HG03196 (cell line): Measurements from ENCODE around the gene BANF2.

Source experiments
- ATAC-seq: cut with Tn5 transposase; IDR thresholded peaks from one replicate; pipeline ENCODE4 v1.9.1; 2021; ENCODE audit not compliant: unreplicated experiment

The BANF2 gene

DNA sequence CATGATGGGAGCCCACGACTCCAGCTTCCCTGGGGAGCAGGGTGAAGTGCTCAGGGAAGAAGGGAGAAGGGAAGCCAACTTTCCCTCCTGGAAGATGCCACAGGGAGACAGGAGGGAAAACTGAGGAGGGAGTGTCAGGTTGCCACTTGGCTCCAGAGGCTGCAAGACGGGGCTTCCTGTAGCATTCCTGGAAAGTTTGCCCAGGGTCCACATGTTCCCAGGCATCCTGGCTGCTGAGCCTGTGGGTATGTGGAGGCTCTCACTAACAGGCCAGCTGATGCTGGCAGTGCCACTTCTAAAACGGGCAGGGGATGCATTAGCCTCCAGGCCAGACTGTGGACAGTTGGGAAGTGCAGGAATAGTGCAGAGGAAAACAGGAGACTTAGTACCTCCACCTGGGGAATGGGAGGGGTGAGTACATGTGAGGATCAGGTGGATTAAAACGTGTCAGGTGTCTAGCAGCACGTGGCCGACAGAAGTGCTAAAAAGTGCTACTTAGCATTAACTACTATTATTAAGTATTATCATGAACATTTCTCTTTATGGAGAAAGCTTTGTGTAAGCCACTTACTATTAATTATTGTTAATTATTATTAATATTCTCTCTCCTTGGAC lies 33.2 kb downstream of the BANF2 start:
- ATAC-seq, result no peak

- no peak for ATAC-seq
Measured at GRCh38 chr20:17733767-17734304, 34.1 kb downstream of the BANF2 start.

- ATAC-seq, result no peak
Measured at GRCh38 chr20:17734374-17734773, 34.6 kb downstream of the BANF2 start.

GRCh38 chr20:17735206-17735804 lies 35.5 kb downstream of the BANF2 start:
- no peak for ATAC-seq

GRCh38 chr20:17735959-17736621 lies 36.3 kb downstream of the BANF2 start:
- no peak for ATAC-seq

- ATAC-seq, result no peak
Measured at GRCh38 chr20:17738154-17738553, 38.4 kb downstream of the BANF2 start.

- ATAC-seq, result no peak
Measured at GRCh38 chr20:17741220-17741619, 41.5 kb downstream of the BANF2 start.

- no peak for ATAC-seq
Measured at GRCh38 chr20:17742731-17743130, 43.0 kb downstream of the BANF2 start.

DNA sequence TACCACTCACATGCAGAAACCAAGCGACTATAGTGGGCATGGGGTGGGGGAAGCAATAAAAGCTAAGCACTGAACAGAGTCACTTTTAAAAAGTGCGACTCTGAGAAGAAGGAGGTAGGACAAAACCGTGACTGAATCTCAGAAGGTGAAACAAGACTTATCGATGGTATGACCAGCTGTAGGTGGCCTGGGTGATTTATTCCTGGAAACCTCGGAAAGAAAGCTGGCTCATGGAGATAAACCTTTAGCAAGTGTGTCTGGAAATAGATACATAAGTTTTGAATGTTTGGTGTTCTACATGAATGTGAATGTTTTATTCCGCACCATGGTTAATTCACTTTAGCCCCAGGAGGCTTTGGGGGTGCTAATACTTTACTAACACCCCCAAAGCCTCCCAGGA lies 43.9 kb downstream of the BANF2 start:
- ATAC-seq, result no peak

DNA sequence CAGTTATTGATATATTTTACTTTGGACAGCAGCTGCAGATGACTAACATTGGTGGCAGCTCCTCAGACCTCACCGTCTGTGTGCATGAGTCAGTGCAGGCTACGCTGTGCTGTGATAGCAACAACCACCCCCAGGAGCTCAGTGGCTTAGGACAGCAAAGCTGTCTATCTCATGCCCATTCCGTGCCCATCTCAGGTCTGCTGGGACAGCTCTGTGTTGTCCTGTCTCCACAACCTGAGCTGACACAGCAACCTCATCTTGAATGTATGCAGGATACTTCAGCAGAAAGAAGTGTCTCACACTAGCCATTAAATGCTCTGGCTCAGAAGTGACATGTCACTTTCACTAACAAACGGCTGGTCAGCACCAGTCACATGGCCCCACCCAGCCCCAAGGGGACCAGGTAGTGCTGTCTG lies 47.7 kb downstream of the BANF2 start:
- no peak for ATAC-seq

DNA sequence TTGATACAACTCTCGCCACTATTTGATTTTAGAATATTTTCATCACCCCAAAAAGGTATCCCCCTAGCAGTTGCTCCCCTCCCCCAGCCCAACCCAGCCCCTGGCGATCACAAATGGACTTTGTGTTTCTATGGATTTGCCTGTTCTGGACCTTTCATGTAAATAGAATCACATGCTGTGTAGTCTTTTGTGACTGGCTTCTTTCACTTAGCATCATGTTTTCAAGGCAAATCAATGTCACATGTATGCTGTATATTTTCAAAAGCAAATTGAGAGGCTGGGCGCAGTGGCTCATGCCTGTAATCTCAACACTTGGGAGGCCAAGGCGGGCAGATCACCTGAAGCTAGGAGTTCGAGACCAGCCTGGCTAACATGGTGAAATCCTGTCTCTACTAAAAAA lies 48.5 kb downstream of the BANF2 start:
- ATAC-seq, result no peak

DNA sequence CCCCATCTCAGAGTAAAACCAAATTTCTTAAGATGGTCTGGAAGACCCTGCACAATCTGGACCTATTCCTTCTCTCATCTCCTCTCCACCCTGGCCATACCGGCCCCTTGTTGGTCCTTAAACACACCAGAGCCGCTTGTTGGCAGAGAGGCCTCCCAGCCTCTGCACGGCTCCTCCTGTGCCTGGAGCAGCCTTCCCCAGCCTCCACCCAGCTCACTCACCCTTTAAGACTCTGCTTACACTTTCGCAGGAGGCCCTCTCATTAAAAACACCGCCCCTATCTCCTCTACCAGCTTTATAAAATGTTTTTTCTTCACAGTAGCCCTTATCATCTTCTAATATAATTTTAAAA lies 49.8 kb downstream of the BANF2 start:
- no peak for ATAC-seq

- ATAC-seq, result no peak
Measured at GRCh38 chr20:17749978-17750721, 50.4 kb downstream of the BANF2 start.

- ATAC-seq, result no peak
Measured at GRCh38 chr20:17750722-17751045, 50.9 kb downstream of the BANF2 start.

DNA sequence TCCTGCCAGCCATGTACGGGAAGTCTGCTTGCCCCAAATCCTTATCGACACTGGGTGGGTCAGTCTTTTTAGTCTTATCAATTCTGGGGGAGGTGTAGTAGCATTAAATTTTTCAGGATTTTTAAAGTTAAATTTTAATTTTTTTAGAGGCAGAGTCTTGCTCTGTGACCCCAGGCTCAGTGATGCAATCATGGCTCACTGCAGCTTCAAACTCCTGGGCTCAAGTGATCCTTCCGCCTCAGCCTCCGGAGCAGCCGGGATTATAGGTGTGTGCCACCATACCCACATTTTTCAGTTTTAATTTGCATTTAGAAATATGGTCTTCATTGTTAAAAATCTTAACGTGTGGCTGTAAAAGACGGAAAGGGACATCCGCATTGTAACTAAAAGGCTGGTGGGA lies 51.9 kb downstream of the BANF2 start:
- ATAC-seq, result no peak

GRCh38 chr20:17752459-17752858 lies 52.7 kb downstream of the BANF2 start:
- ATAC-seq, result no peak

DNA sequence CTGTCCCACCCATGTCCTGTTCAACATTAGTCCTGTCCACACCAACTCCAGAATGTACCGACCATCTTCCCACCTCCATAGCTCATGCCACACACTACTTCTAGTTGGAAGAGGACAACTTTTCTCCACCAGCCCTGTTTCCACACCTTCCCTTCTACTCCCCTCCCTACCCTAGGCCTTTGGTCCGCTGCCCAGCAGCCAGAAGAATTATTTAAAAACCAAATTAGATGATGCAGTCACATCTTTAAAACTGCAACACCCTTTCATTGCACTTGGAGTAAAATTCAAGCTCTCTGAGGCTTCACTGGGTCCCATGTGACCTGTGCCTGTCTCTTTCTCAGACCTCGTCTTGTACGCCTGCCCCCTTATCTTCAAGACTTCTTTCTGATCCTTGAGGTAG lies 53.8 kb downstream of the BANF2 start:
- no peak for ATAC-seq

DNA sequence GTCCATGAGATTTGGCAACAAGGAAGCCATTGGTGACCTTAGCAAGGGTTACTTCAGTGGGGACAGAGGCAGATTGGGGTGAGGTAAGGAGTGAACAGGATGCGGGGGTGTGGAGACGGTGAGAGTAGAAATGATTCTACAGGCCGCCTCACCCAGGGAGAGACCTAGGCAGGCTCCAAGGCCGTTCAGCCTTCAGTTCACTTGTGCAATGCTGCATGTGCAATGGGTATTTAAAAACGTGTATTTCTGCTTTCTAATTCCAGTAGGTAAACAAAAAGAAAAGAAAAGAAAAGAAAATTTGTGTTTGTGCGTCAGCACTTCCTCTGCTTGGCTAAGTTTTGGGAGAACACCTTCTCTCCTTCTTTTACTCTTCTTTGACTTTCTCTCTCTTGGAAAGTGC lies 56.8 kb downstream of the BANF2 start:
- ATAC-seq, result no peak

DNA sequence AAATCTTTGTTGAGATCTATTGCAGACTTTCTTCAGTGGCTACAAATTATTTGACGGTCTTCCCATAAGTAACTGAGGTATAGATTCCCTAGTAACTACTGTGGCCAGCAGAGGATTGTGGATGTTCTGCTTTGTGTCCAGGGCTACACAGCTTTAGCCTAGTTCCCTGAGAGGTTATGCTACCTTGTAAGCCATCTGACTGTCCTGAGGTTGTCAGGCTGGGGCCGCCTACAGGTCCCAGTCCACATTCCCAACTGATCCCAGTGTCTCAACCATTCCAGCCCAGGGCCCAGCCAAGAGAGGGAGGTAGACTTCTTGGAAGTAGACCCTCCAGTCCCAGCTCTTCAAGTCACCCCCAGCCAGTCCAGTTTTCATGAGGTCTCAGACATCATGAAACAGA lies 57.7 kb downstream of the BANF2 start:
- no peak for ATAC-seq

DNA sequence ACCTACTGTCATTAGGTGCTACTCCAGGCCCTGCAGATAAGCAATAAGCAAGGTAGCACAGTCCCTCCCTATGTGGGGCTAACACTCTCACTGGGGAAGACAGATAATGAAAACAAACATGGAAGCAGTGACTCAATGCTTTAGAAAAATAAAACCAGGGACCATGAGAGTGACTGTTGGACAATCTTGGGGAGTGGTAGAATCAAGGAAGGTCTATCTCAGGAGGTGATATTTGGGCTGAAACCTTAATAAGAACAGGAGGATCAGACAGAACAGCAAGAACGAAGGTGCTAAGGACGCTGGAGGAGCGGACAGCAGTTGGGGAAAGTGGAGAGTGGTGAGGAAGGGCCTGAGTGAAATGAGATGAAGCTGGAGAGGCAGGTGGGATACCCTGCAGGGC lies 58.2 kb downstream of the BANF2 start:
- no peak for ATAC-seq

DNA sequence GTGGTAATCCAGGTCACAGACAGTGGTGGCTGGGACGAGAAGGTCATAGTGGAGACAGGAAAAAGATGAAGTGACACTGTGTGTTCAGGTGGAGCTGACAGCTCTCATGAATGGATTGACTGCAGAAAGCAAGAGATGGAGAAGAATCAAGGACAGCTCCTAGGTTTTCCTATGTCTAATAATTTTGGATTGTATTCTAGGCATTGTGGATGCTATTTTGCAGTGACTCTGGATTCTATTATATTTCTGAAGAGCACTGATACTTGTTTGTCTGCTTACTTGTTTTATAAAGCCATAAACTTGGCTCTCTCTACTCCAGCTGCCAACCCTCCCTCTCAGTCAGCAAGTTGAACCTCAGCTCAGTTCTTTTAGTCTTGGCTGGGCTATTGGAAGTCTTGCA lies 58.7 kb downstream of the BANF2 start:
- ATAC-seq, result no peak

DNA sequence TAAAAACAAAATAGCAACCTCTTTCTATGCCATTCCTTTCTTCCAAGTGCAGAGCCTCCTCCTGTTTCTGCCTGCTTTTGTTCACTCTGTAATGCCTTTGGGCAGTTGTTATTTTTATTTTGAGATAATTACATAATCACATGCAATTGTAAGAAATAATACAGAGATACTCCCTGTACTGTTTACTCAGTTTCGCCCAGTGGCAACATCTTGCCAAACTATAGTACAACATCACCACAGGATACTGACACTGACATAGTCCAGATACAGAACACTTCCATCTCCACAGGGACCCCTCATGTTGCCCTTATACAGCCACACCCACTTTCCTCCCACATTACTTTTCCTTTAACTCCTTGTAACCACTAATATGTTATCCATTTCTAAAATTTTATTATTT lies 59.7 kb downstream of the BANF2 start:
- ATAC-seq, result no peak
